Mesendoderm (in vitro differentiated cells): ENCODE data around the gene LILRA2.

Source experiments
- DNase-seq: peaks from one replicate; pipeline ENCODE4 v3.0.0; 2013
- H2AK5ac ChIP-seq: 2 replicates; pipeline ENCODE4 v1.6.1; 2013; ENCODE audit warnings: low read length, inconsistent platforms
- H2BK120ac ChIP-seq: 2 replicates; pipeline ENCODE4 v1.6.1; 2013; ENCODE audit warnings: low read depth, mild to moderate bottlenecking, low read length, moderate library complexity, mixed read lengths
- H2BK15ac ChIP-seq: replicated peaks from 2 replicates; pipeline ENCODE4 v1.6.1; 2013; ENCODE audit warnings: low read depth, mild to moderate bottlenecking, moderate library complexity
- H2BK5ac ChIP-seq: 2 replicates; pipeline ENCODE4 v1.6.1; 2013; ENCODE audit warnings: low read length, inconsistent platforms
- H3K18ac ChIP-seq: 2 replicates; pipeline ENCODE4 v1.6.1; 2013; ENCODE audit warnings: mild to moderate bottlenecking, low read length, mixed read lengths
- H3K23ac ChIP-seq: one replicate; pipeline ENCODE4 v1.6.1; 2013; ENCODE audit warnings: low read length
- H3K27ac ChIP-seq: 2 replicates; pipeline ENCODE4 v1.5.1; 2013; ENCODE audit warnings: low read depth, mild to moderate bottlenecking, inconsistent platforms, low read length, moderate library complexity
- H3K27me3 ChIP-seq: 2 replicates; pipeline ENCODE4 v1.6.1; 2013; ENCODE audit warnings: low read length, control low read depth, mild to moderate bottlenecking, inconsistent platforms; ENCODE audit not compliant: insufficient read depth, poor library complexity
- H3K36me3 ChIP-seq: 2 replicates; pipeline ENCODE4 v1.6.1; 2013; ENCODE audit warnings: low read length, inconsistent platforms; ENCODE audit not compliant: control insufficient read depth, insufficient read depth
- H3K4ac ChIP-seq: one replicate; pipeline ENCODE4 v1.6.1; 2013; ENCODE audit warnings: low read depth, mild to moderate bottlenecking, low read length, moderate library complexity
- H3K4me1 ChIP-seq: 2 replicates; pipeline ENCODE4 v1.6.1; 2013; ENCODE audit warnings: low read depth, low read length, inconsistent platforms; ENCODE audit not compliant: control insufficient read depth
- H3K4me2 ChIP-seq: 2 replicates; pipeline ENCODE4 v1.6.1; 2013; ENCODE audit warnings: low read length
- H3K4me3 ChIP-seq: 2 replicates; pipeline ENCODE4 v1.5.1; 2013; ENCODE audit warnings: mild to moderate bottlenecking, low read length
- H3K56ac ChIP-seq: one replicate; pipeline ENCODE4 v1.6.1; 2013; ENCODE audit warnings: low read length
- H3K79me1 ChIP-seq: 2 replicates; pipeline ENCODE4 v1.6.1; 2013; ENCODE audit warnings: low read length, inconsistent platforms
- H3K79me2 ChIP-seq: 2 replicates; pipeline ENCODE4 v1.6.1; 2013; ENCODE audit warnings: mild to moderate bottlenecking, low read length; ENCODE audit not compliant: control insufficient read depth, insufficient read depth
- H3K9ac ChIP-seq: 2 replicates; pipeline ENCODE4 v1.6.1; 2013; ENCODE audit warnings: low read length, inconsistent platforms
- H4K5ac ChIP-seq: one replicate; pipeline ENCODE4 v1.6.1; 2013; ENCODE audit warnings: low read length
- H4K8ac ChIP-seq: one replicate; pipeline ENCODE4 v1.6.1; 2013; ENCODE audit warnings: low read depth, mild to moderate bottlenecking, control low read depth, low read length, moderate library complexity
- WGBS: extraction: QIAGEN DNeasy Blood & Tissue Kit; methylation state at CpG from one replicate; pipeline ENCODE4 v1.1.7; 2013; ENCODE audit warnings: low lambda C conversion rate, missing lambda C conversion rate; ENCODE audit not compliant: insufficient coverage; ENCODE audit errors: extremely low coverage; 5-methylcytosine and 5-hydroxymethylcytosine counted together

The LILRA2 gene

DNA sequence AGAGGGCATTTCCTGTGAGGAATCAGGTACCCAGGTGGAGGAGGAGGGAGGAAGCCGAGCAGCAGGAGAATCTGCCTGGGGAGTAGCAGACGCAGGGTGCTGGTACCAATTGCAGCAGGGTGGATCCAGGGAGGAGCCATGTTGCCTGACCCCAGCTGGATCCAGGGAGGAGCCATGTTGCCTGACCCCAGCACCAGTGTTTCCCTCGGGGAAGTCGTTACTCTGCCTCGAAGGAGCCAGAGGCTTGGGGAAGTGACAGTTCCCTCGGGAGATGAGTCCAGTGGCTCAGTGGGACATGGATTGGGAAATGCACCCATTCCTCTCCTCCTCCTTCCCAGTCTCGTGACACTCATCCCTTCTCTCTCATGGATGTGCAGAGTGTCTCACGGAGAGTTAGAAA is 39.4 kb upstream of the LILRA2 start:
- Histone ChIP-seq H3K18ac (no peak overlapping the region), H4K8ac (no peak overlapping the region), H3K9ac (no peak overlapping the region), H3K4me3 (no peak overlapping the region), H3K79me2 (no peaks in the 10 kb centered on the region), H3K56ac (no peak overlapping the region), H2BK5ac (no peak overlapping the region), H2BK120ac (no peak overlapping the region), H3K27ac (no peak overlapping the region), H3K79me1 (no peaks in the 10 kb centered on the region), H2BK15ac (no peak overlapping the region), H3K27me3 (no peaks in the 10 kb centered on the region), H3K4me2 (no peak overlapping the region), H3K36me3 (no peaks in the 10 kb centered on the region), H3K4me1 (no peaks in the 10 kb centered on the region), H3K4ac (no peak overlapping the region), H4K5ac (no peak overlapping the region), H3K23ac (no peak overlapping the region), H2AK5ac (no peak overlapping the region)
- no peak for DNase-seq
- no CpG with 5 or more reads among the region's 8 CpGs for WGBS

DNA sequence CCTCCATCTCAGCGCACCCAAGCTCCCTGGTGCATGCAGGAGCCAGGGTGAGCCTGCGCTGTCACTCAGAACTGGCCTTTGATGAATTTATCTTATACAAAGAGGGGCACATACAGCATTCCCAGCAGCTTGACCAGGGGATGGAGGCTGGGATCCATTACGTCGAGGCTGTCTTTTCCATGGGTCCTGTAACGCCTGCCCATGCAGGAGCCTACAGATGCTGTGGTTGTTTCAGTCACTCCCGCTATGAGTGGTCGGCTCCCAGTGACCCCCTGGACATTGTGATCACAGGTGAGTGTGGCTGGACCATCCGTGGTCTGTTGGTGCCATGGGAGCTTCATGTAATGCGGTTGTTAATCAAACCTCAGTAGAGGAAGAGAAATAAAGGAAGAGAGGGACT is 38.0 kb upstream of the LILRA2 start:
- no peak overlapping the region for H3K23ac ChIP-seq
- H2AK5ac ChIP-seq, result no peak overlapping the region
- H3K27me3 ChIP-seq, result no peaks in the 10 kb centered on the region
- H3K18ac ChIP-seq, result no peak overlapping the region
- no peaks in the 10 kb centered on the region for H3K79me1 ChIP-seq
- no peaks in the 10 kb centered on the region for H3K4me1 ChIP-seq
- H2BK120ac ChIP-seq, result no peak overlapping the region
- no peak overlapping the region for H2BK15ac ChIP-seq
- WGBS, result no CpG with 5 or more reads among the region's 9 CpGs
- no peak for DNase-seq
- no peak overlapping the region for H2BK5ac ChIP-seq
- H3K4ac ChIP-seq, result no peak overlapping the region
- no peak overlapping the region for H3K4me2 ChIP-seq
- no peak overlapping the region for H3K9ac ChIP-seq
- no peak overlapping the region for H4K8ac ChIP-seq
- no peak overlapping the region for H3K27ac ChIP-seq
- H3K4me3 ChIP-seq, result no peak overlapping the region
- H3K56ac ChIP-seq, result no peak overlapping the region
- H4K5ac ChIP-seq, result no peak overlapping the region
- H3K79me2 ChIP-seq, result no peaks in the 10 kb centered on the region
- H3K36me3 ChIP-seq, result no peaks in the 10 kb centered on the region

DNA sequence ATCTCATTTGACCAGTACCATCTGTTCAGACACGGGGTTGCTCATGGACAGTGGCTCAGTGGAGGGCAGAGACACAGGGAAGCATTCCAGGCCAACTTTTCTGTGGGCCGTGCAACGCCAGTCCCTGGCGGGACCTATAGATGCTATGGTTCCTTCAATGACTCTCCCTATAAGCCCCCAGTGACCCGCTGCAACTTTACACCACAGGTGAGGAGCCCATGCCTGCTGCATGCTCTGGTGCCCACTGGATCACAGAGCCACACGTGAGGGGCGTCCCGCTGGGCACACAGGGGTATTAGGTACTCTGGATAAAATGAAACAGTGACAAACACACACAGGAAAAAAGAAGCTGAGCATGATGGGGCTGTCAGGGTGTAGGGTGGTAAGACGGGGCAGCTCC is 36.6 kb upstream of the LILRA2 start:
- Histone ChIP-seq H3K4me2 (no peak overlapping the region), H3K27ac (no peak overlapping the region), H3K4me3 (no peak overlapping the region), H4K5ac (no peak overlapping the region), H3K79me1 (no peaks in the 10 kb centered on the region), H3K9ac (no peak overlapping the region), H3K18ac (no peak overlapping the region), H3K23ac (no peak overlapping the region), H3K4me1 (no peaks in the 10 kb centered on the region), H3K36me3 (no peaks in the 10 kb centered on the region), H2BK120ac (no peak overlapping the region), H3K79me2 (no peaks in the 10 kb centered on the region), H2BK5ac (no peak overlapping the region), H2AK5ac (no peak overlapping the region), H3K4ac (no peak overlapping the region), H3K56ac (no peak overlapping the region), H3K27me3 (no peaks in the 10 kb centered on the region), H2BK15ac (no peak overlapping the region), H4K8ac (no peak overlapping the region)
- no CpG with 5 or more reads among the region's 9 CpGs for WGBS
- no peak for DNase-seq

DNA sequence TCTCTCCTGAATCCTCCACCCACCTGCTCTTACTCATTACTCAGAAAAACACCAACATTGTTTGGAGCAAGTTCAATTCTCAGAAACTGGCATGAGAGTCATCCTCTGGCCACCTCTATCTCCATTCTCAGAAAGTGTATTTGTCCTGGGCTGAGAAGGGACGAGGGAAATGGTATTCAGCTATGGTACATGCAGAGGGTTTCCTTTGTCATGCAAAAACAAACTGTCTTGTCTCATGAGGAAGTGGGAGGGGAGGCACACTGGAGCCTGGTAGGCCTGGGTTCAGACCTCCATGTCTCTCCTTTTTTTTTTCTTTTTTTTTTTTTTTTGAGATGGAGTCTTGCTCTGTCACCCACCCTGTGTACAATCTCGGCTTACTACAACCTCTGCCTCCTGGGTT is 31.9 kb upstream of the LILRA2 start:
- no peaks in the 10 kb centered on the region for H3K4me1 ChIP-seq
- no peak overlapping the region for H3K4ac ChIP-seq
- WGBS, result no CpG with 5 or more reads among the region's 2 CpGs
- H2AK5ac ChIP-seq, result no peak overlapping the region
- no peak for DNase-seq
- H2BK15ac ChIP-seq, result no peak overlapping the region
- no peak overlapping the region for H2BK120ac ChIP-seq
- H3K23ac ChIP-seq, result no peak overlapping the region
- H3K36me3 ChIP-seq, result no peaks in the 10 kb centered on the region
- no peak overlapping the region for H3K9ac ChIP-seq
- no peaks in the 10 kb centered on the region for H3K27me3 ChIP-seq
- H3K4me3 ChIP-seq, result no peak overlapping the region
- H3K18ac ChIP-seq, result no peak overlapping the region
- no peak overlapping the region for H3K56ac ChIP-seq
- H3K27ac ChIP-seq, result no peak overlapping the region
- H3K79me1 ChIP-seq, result no peaks in the 10 kb centered on the region
- H3K79me2 ChIP-seq, result no peaks in the 10 kb centered on the region
- no peak overlapping the region for H4K5ac ChIP-seq
- H3K4me2 ChIP-seq, result no peak overlapping the region
- H2BK5ac ChIP-seq, result no peak overlapping the region
- H4K8ac ChIP-seq, result no peak overlapping the region

DNA sequence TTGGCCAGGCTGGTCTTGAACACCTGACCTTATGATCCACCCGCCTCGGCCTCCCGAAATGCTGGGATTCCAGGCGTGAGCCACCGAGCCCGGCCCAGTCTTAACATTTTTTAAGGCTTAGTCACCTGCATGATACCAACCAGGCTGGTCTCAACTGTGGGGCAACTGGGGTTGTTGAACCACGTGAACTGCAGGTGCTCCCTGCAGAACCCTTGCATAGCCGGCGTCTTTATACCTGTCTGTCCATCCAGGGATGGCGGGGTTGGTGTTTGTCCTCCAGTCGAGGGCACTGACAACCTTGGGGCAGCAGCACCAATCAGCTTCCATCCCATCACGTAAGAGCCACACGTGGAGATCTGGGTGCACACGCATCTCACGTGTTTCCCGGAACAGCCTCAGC is 24.8 kb upstream of the LILRA2 start:
- H3K4me2 ChIP-seq, result no peak overlapping the region
- DNase-seq, result no peak
- H2BK15ac ChIP-seq, result no peak overlapping the region
- no peaks in the 10 kb centered on the region for H3K4me1 ChIP-seq
- H3K27me3 ChIP-seq, result no peaks in the 10 kb centered on the region
- H2BK5ac ChIP-seq, result no peak overlapping the region
- no peak overlapping the region for H3K18ac ChIP-seq
- no peak overlapping the region for H2BK120ac ChIP-seq
- no peak overlapping the region for H3K4ac ChIP-seq
- no peaks in the 10 kb centered on the region for H3K79me1 ChIP-seq
- H2AK5ac ChIP-seq, result no peak overlapping the region
- H4K8ac ChIP-seq, result no peak overlapping the region
- H3K79me2 ChIP-seq, result no peaks in the 10 kb centered on the region
- no CpG with 5 or more reads among the region's 16 CpGs for WGBS
- no peak overlapping the region for H3K56ac ChIP-seq
- H3K27ac ChIP-seq, result no peak overlapping the region
- no peak overlapping the region for H3K9ac ChIP-seq
- no peaks in the 10 kb centered on the region for H3K36me3 ChIP-seq
- no peak overlapping the region for H3K23ac ChIP-seq
- H4K5ac ChIP-seq, result no peak overlapping the region
- no peak overlapping the region for H3K4me3 ChIP-seq

DNA sequence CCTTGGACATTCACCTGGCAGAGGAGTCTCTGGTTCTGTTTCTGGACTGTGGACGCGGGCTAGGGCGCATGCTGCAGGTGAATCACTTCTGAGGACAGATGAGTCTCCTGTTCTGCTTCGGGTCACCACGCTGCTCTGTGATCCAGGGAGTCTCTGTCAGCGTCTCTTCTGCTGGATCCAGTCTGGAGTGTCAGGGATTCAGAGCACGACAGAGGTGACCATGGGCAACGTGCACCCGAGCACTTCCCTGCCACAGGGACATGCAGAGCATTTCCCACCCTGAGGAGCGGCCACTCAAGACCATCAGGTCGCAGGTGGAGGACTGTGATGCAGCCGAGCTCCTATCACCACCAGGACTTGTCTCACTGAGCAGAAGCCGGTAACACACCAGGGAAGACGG is 24.4 kb upstream of the LILRA2 start:
- Histone ChIP-seq H2BK5ac (no peak overlapping the region), H4K8ac (no peak overlapping the region), H3K4me3 (no peak overlapping the region), H3K4me2 (no peak overlapping the region), H3K23ac (no peak overlapping the region), H2AK5ac (no peak overlapping the region), H2BK15ac (no peak overlapping the region), H3K56ac (no peak overlapping the region), H3K18ac (no peak overlapping the region), H4K5ac (no peak overlapping the region), H2BK120ac (no peak overlapping the region), H3K9ac (no peak overlapping the region), H3K79me1 (no peaks in the 10 kb centered on the region), H3K36me3 (no peaks in the 10 kb centered on the region), H3K4me1 (no peaks in the 10 kb centered on the region), H3K4ac (no peak overlapping the region), H3K79me2 (no peaks in the 10 kb centered on the region), H3K27me3 (no peaks in the 10 kb centered on the region), H3K27ac (no peak overlapping the region)
- no peak for DNase-seq
- WGBS, result no CpG with 5 or more reads among the region's 14 CpGs
